Amygdala (tissue), 56 donors: ENCODE measurements around the gene LMO3.
"Not testable (repeated sequence)": the region's sequence is repeated elsewhere in the genome, so short reads cannot be mapped to it uniquely, and the experiment has no call there.

Experiments
- DNase-seq, 56 donors: peaks; one replicate each; lab custom pipeline; 2025; lab: John Stamatoyannopoulos, UW

The LMO3 gene

DNA sequence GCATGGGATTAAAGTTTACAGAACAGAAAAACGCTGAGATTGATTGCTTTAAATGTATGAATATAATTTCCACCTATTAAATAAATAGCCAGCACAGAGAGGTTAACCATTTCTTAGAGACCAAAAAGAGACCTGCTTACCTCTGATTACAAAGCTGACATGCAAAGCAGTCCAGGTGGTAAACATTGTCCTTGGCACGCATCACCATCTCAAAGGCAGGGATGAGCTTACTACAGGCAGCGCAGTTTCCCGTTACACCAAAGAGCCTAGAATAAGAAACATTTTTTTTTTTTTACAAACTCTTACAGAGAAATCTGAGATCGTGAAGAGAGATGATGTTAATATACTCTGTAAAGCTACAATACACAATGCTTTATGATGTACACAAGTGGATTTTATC, 45.7 kb downstream of the LMO3 start:
- no peak for DNase-seq

- DNase-seq: no peak
Observed at GRCh38 chr12:16555630-16556029, 50.3 kb downstream of the LMO3 start.

- DNase-seq: no peak
Observed at GRCh38 chr12:16553457-16553856, 52.5 kb downstream of the LMO3 start.

GRCh38 chr12:16552301-16552700, 53.7 kb downstream of the LMO3 start:
- no peak for DNase-seq

DNA sequence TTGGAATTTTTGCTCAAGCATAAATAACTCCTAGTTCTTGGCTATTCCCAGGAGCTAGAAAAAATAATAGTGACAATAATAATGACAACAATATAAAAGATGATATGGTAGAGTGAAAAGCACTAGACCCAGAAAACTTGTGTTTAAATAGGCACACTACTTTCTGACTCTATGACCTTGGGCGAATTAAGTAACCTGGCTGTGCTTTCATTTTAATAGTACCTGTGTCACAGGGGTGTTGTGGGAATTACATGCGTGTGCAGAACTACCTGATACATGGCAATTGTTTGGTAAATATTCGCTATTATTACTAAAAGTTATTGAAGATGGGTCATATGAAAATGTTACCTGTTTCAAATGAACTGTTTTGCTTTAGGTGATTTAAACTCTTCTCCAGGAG, 60.1 kb downstream of the LMO3 start:
- DNase-seq: no peak

GRCh38 chr12:16542586-16542985, 63.4 kb downstream of the LMO3 start:
- DNase-seq: no peak

DNA sequence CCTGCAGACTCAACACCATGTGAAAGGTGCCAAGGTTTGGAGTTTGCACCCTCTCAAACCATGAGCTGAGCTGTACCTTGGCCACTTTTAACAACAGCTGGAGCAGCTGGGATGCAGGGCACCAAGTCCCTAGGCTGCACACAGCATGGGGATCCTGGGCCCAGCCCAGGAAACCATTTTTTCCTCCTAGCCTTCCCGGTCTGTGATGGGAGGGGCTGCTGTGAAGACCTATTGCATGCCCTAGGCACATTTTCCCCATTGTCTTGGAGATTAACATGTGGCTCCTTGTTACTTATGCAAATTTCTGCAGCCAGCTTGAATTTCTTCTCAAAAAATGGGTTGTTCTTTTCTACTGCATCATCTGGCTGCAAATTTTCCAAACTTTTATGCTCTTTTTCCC, 68.3 kb downstream of the LMO3 start:
- DNase-seq: not testable (repeated sequence)

- peak in 8 of 56 donors; percentile 0 to 55 (median 9) for DNase-seq
Observed at GRCh38 chr12:16531621-16532020, 74.3 kb downstream of the LMO3 start.

DNA sequence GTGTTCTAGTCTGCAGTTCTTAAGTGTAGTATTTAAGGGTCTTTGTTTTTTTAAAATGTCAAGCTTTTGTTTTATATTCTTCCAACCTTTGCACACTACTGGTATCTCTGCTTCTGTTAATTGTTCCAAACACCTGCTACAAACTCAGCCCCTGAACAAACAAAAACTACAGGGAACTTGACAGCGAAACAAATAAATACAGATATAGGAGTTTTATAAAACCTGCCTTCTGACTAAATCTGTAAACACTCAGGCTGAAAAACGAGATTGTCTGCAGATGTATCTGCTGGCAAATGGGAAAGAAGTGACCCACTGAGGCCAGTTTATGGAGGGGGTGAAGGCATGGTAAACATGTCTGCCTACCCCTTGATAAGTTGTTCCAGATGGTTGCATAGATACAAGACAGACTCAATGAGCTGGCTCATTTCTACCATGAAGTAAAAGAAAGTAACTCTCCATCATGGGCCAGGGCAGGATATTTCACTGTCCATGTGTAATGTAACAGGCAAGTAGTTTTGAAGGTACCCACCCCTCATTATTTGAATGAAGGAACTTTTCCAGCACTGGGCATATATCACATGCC, 75.6 kb downstream of the LMO3 start:
- DNase-seq: peak in 1 of 56 donors; percentile 1

GRCh38 chr12:16526693-16527092, 79.3 kb downstream of the LMO3 start:
- DNase-seq: no peak

DNA sequence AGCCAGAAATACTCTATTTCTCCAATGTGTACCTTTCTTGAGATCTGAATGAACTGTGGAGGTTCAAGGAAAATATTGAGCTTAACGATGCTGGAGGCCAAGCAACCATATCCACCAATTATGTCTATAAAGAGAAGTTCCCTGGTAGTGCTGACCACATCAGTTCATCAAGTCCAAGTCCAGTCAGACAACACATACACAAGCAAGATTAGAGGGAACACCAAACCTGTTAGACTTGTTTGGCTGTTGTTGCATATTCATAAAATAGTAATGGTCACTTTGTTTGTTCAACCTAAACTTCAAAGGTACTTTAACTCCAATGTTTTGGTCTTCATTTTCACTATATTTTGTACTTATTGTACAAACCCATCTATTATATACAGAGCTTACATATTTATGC, 81.6 kb downstream of the LMO3 start:
- DNase-seq: no peak

DNA sequence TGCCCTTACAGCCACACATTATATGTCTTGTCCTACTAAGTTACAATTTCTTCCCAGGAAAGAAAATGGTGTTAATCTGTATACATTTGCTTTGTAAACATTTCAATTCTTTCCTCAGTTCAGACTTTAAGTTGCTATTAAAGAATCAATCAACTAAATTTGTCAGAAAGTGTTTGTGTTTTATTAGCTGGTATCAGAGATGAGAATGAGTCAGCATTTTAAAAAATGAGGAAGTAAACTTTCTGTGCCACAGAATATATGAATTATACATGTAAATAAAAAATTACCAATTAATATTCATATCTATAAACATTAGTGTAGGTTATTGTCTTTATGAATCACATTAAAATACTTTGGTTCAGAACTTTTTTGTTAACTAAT, 82.0 kb downstream of the LMO3 start:
- no peak for DNase-seq

GRCh38 chr12:16523284-16523950, 82.5 kb downstream of the LMO3 start:
- DNase-seq: no peak

- DNase-seq: no peak
Observed at GRCh38 chr12:16520328-16520727, 85.6 kb downstream of the LMO3 start.

DNA sequence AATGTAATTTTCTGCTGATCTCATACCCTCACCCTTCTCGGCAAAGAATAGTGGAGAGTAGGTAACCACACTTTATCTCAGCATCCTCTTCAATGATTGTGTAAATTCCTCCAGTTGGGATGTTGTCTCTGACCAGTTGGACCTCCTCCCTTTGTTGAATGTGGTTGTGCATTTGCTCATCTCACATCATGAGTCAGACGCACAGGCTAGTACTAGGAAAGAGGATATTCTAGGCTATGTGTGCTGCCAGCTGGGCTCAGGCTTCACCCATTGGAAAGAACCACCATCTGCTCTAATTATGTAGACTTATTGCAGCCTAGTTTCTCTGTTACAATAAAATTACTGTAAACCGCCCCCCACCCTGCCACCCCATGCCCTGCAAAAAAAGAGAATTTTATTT, 90.3 kb downstream of the LMO3 start:
- DNase-seq: no peak

- no peak for DNase-seq
Observed at GRCh38 chr12:16513231-16513630, 92.7 kb downstream of the LMO3 start.

- no peak for DNase-seq
Observed at GRCh38 chr12:16509411-16509810, 96.6 kb downstream of the LMO3 start.

DNA sequence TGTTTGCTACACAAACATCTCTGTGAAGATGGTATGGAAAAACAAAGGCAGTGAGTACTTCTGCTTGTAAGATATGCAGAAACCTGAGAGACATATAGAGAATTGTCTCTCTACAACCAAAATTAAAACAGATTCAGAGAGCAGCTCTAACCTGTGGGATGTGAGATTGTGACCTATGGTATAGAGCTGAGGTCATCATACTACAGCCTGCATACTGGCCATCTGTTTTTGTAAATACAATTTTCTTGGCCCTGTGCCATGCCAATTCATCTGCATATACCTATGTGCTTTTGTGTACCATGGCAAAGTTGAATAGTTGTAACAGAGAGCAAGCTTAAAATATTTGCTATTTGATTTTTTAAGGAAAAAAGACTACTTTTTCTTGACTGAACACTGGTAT, 99.6 kb downstream of the LMO3 start:
- DNase-seq: no peak

GRCh38 chr12:16504200-16504599, 101.8 kb downstream of the LMO3 start:
- DNase-seq: no peak

- no peak for DNase-seq
Observed at GRCh38 chr12:16499611-16500010, 106.4 kb downstream of the LMO3 start.
